K562 (cell line): ENCODE data around the gene SRRM5. TPM values are rescaled to one million over a fixed set of nuclear protein-coding genes. Genes with fewer than 3 reads are reported as not detected.
A peak's percentile ranks its signal among the peaks of the same experiment; 100 is the strongest.

Source experiments
- ATAC-seq: fragments of 200-7000 bp; cut with Tn5 transposase; 3 replicates; pipeline ENCODE4 v1.9.1; 2020; ENCODE audit warnings: moderate library complexity
- BruUV-seq: library from RNA; stranded (reverse); fragments of 400-500 nt; replicated peaks from 2 replicates; lab custom pipeline; 2021; lab: Mats Ljungman, UMichigan
- CTCF ChIA-PET: fragments of 300-600 bp; formaldehyde crosslinking; extraction: SDS; loops from one replicate; lab custom pipeline; 2021; ENCODE audit warnings: low intra/inter-chr PET ratio; lab: Yijun Ruan, JAX
- POLR2A ChIA-PET: fragments of 300-600, 350-650 bp; sonication (Branson Sonifier 250); formaldehyde crosslinking; extraction: SDS; loops from one replicate; lab custom pipeline; 2021; ENCODE audit warnings: antibody characterized with exemption, inconsistent platforms; lab: Yijun Ruan, JAX
- DNase-seq, 4 experiments: peaks; one replicate each; pipeline versions ENCODE4 v3.0.0 to v3.0.0-alpha.2; 2011 to 2018; ENCODE audit warnings: low spot score in 3 of 4, mixed read lengths in 3 of 4; ENCODE audit errors: extremely low read depth in 1 of 4
- FAIRE-seq: peaks from 2 replicates; lab custom pipeline; 2011; peaks lifted over from hg19 to GRCh38; lab: Jason Lieb, UNC
- H2AFZ ChIP-seq: 2 replicates; pipeline ENCODE4 v1.6.0; 2011; ENCODE audit warnings: low read depth, low read length, control low read depth, inconsistent platforms
- H3K27ac ChIP-seq: fragments of 200-600 bp; 3 replicates; pipeline ENCODE4 v1.8.0; 2011; ENCODE audit warnings: low read depth, mild to moderate bottlenecking, control low read depth, inconsistent platforms, low read length, moderate library complexity, mixed read lengths; ENCODE audit errors: extremely low read depth
- H3K27me3 ChIP-seq, 2 experiments: fragments of 300-600 bp in 1 of 2; 2 replicates in 1 of 2; 3 replicates in 1 of 2; pipeline versions ENCODE4 v1.6.0 to v1.8.0; 2011; ENCODE audit warnings: inconsistent platforms in 2 of 2, low read length in 2 of 2, mild to moderate bottlenecking in 1 of 2, mixed read lengths in 1 of 2, moderate library complexity in 1 of 2; ENCODE audit not compliant: control insufficient read depth in 2 of 2, insufficient read depth in 2 of 2
- H3K36me3 ChIP-seq: fragments of 300-600 bp; 3 replicates; pipeline ENCODE4 v1.8.0; 2011; ENCODE audit warnings: mild to moderate bottlenecking, low read length, inconsistent platforms; ENCODE audit not compliant: control insufficient read depth, insufficient read depth
- H3K4me1 ChIP-seq, 2 experiments: fragments of 200-600 bp in 1 of 2; replicated peaks in 1 of 2; 2 replicates in 1 of 2; 3 replicates in 1 of 2; pipeline versions ENCODE4 v1.5.1 to v1.8.0; 2011; ENCODE audit warnings: inconsistent platforms in 2 of 2, low read length in 2 of 2, mild to moderate bottlenecking in 1 of 2, mixed read lengths in 1 of 2, moderate library complexity in 1 of 2; ENCODE audit not compliant: control insufficient read depth in 2 of 2, insufficient read depth in 2 of 2
- H3K4me2 ChIP-seq: 2 replicates; pipeline ENCODE4 v1.6.1; 2011; ENCODE audit warnings: low read length, control low read depth, inconsistent platforms, mixed read lengths; ENCODE audit not compliant: insufficient read depth
- H3K4me3 ChIP-seq: fragments of 200-600 bp; sonication (generic), shearing (Covaris generic); 2 replicates; pipeline ENCODE4 v1.5.1; 2016; ENCODE audit warnings: control low read depth, inconsistent platforms
- H3K79me2 ChIP-seq: fragments of 200-600 bp; 3 replicates; pipeline ENCODE4 v1.8.0; 2011; ENCODE audit warnings: low read length, inconsistent platforms; ENCODE audit not compliant: control insufficient read depth, insufficient read depth
- H3K9ac ChIP-seq, 2 experiments: 2 replicates each; pipeline versions ENCODE4 v1.6.0 to v1.6.1; 2011; ENCODE audit warnings: low read depth in 2 of 2, low read length in 2 of 2, control low read depth in 1 of 2, inconsistent platforms in 1 of 2, mild to moderate bottlenecking in 1 of 2, mixed read lengths in 1 of 2; ENCODE audit not compliant: insufficient read depth in 1 of 2
- H3K9me1 ChIP-seq: one replicate; pipeline ENCODE4 v1.6.0; 2011; ENCODE audit warnings: inconsistent platforms, mild to moderate bottlenecking, low read length, moderate library complexity; ENCODE audit not compliant: control insufficient read depth, insufficient read depth
- H3K9me3 ChIP-seq: replicated peaks from 2 replicates; pipeline ENCODE4 v1.5.1; 2011; ENCODE audit warnings: low read depth, low read length, inconsistent platforms; ENCODE audit not compliant: control insufficient read depth, insufficient read depth
- H4K20me1 ChIP-seq: replicated peaks from 2 replicates; pipeline ENCODE4 v1.6.1; 2011; ENCODE audit warnings: low read length, inconsistent platforms, mixed read lengths; ENCODE audit not compliant: control insufficient read depth, insufficient read depth
- GTF3C2 ChIP-seq: IDR thresholded peaks from 3 replicates; pipeline ENCODE4 v1.6.1; 2011; ENCODE audit warnings: borderline replicate concordance, mild to moderate bottlenecking, moderate library complexity; ENCODE audit not compliant: insufficient read length; ENCODE audit errors: extremely low read depth
- HIVEP1 ChIP-seq: fragments of 250-450 bp; sonication (Bioruptor Pico); IDR thresholded peaks from 2 replicates; pipeline ENCODE4 v1.4.0; 2020; ENCODE audit warnings: mild to moderate bottlenecking
- KAT8 ChIP-seq: fragments of 450-650 bp; IDR thresholded peaks from 2 replicates; pipeline ENCODE4 v1.6.1; 2016; ENCODE audit warnings: low read depth, mild to moderate bottlenecking
- YY1 ChIP-seq, 3 experiments: IDR thresholded peaks; 2 replicates each; pipeline ENCODE4 v1.6.1; 2011; ENCODE audit warnings: low read length in 2 of 3, mild to moderate bottlenecking in 2 of 3, moderate library complexity in 2 of 3, borderline replicate concordance in 1 of 3, control low read depth in 1 of 3, low read depth in 1 of 3; ENCODE audit not compliant: insufficient read depth in 3 of 3, insufficient replicate concordance in 2 of 3, control insufficient read depth in 1 of 3, insufficient read length in 1 of 3; ENCODE audit errors: extremely low read depth in 1 of 3
- ZBTB43 ChIP-seq: sonication (generic); formaldehyde crosslinking; IDR thresholded peaks from 2 replicates; pipeline ENCODE4 v1.8.0; 2023; ENCODE audit warnings: mild to moderate bottlenecking, missing genetic modification reagents
- ZNF561 ChIP-seq: fragments of 450-650 bp; formaldehyde crosslinking; conservative IDR thresholded peaks from 2 replicates; pipeline ENCODE4 v1.4.0; 2020; ENCODE audit warnings: mild to moderate bottlenecking, moderate library complexity
- WGBS: fragments of 100-300 bp; shearing (Covaris generic); methylation state at CpG from one replicate; pipeline ENCODE4 v1.1.6; 2016; ENCODE audit warnings: low coverage, mixed read lengths; ENCODE audit not compliant: insufficient coverage; ENCODE audit errors: missing lambda C conversion rate; 5-methylcytosine and 5-hydroxymethylcytosine counted together
- in situ Hi-C: fragments of 300-500 bp; cut with MboI; formaldehyde crosslinking; loops from 4 replicates; pipeline ENCODE4 v1.15.0; 2018; ENCODE audit warnings: inconsistent platforms, mixed read lengths
- intact Hi-C: fragments of 100-400 bp; cut with micrococcal nuclease; formaldehyde crosslinking; loops from 2 replicates; pipeline ENCODE4 v1.14.2; 2022
- polyA plus RNA-seq, 8 experiments: library from polyadenylated mRNA; depleted of rRNA in 4 of 8; stranded (reverse) in 5 of 8; unstranded in 3 of 8; fragments of >200 nt; fragmentation: Nextera tagmentation in 2 of 8; fragmentation: Illumina TruSeq in 1 of 8; extraction: Ambion mirVana in 2 of 8; extraction: Trizol in 1 of 8; gene quantifications; 2 replicates each; pipeline versions ENCODE4 v1.2.1 to v1.2.3, GENCODE V29; 2011 to 2014; ENCODE audit warnings: inconsistent platforms in 1 of 8, missing spikeins in 1 of 8
- total RNA-seq, 7 experiments: library from RNA; depleted of rRNA in 6 of 7; stranded (reverse); fragments of >200 nt in 6 of 7; fragmentation: Illumina TruSeq in 2 of 7; extraction: Trizol in 2 of 7; gene quantifications; 2 replicates each; pipeline versions ENCODE4 v1.2.1 to v1.2.3, GENCODE V29; 2011 to 2021; ENCODE audit warnings: low replicate concordance in 1 of 7

The SRRM5 gene
- total and polyA plus RNA-seq, 9 of the 15 experiments (the other 6 are each of a cell fraction or from before 2014, with no cell fraction given) = 0.09 to 0.45 (median 0.18) TPM; not detected in 2

- TF ChIP-seq GTF3C2 = no peak
- TF ChIP-seq KAT8 = no peak
- TF ChIP-seq HIVEP1 (CRISPR knock-in tag) = no peak
Observed at GRCh38 chr19:43656436-43656835, 44.5 kb downstream of the SRRM5 start (continued).

- intact Hi-C loops = loop anchor here (10.0 kb wide), 1 partner anchor 213 kb away; no protein-coding TSS in a partner anchor
- Histone ChIP-seq H3K9me3 (no peaks in the 10 kb centered on the region), H3K9me1 (no peaks in the 10 kb centered on the region), H3K27me3 (no peaks in the 10 kb centered on the region), H2AFZ (no peak overlapping the region), H3K4me2 (no peak overlapping the region), H4K20me1 (no peaks in the 10 kb centered on the region), H3K27ac (no peak overlapping the region), H3K79me2 (no peaks in the 10 kb centered on the region), H3K36me3 (peaks cover 17% of the 10 kb centered on the region; the same call in 2 of the 3 replicates), H3K4me3 (no peak overlapping the region), H3K4me1 (no peaks in the 10 kb centered on the region), H3K9ac (no peak overlapping the region)
- ChIA-PET CTCF (no interaction called here), POLR2A (interaction anchor here (1.1 kb wide), 1 partner anchor 10 kb away, joined by 7 read pairs; no protein-coding TSS in a partner anchor)
- no peak for DNase-seq
- no peak for FAIRE-seq
- in situ Hi-C loops = no loop called here
- no peak for ATAC-seq
- WGBS = 65% methylated on average over 2 of the region's 2 CpGs
- BruUV-seq = no TSS peak
- TF ChIP-seq YY1 (IDR thresholded peaks at IDR 0.05; ENCODE audit: borderline replicate concordance in 1 of 3, control insufficient read depth in 1 of 3, extremely low read depth in 1 of 3, insufficient read depth in 3 of 3, insufficient read length in 1 of 3, insufficient replicate concordance in 2 of 3, low read depth in 1 of 3, low read length in 2 of 3) = peak in 1 of 3 experiments; percentile 22
- TF ChIP-seq ZBTB43 (CRISPR knock-in tag) = no peak
- no peak for TF ChIP-seq ZNF561 (CRISPR knock-in tag)
Observed at GRCh38 chr19:43658001-43658400, 46.1 kb downstream of the SRRM5 start.
